HT1080 (cell line): ENCODE data around the gene SEMA4A. TPM values are rescaled to one million over a fixed set of nuclear protein-coding genes. Genes with fewer than 3 reads are reported as not detected.
A peak's percentile ranks its signal among the peaks of the same experiment; 100 is the strongest.
"Not testable (repeated sequence)": the region's sequence is repeated elsewhere in the genome, so short reads cannot be mapped to it uniquely, and the experiment has no call there.

Experiments used
- DNase-seq: peaks from one replicate; pipeline ENCODE4 v3.0.0-alpha.2; 2015; ENCODE audit warnings: low read depth
- polyA plus RNA-seq, 2 experiments: library from polyadenylated mRNA; depleted of rRNA; stranded (reverse); fragments of >200 nt; gene quantifications; 2 replicates each; pipeline ENCODE4 v1.2.3, GENCODE V29; 2015
- total RNA-seq: library from RNA; depleted of rRNA; stranded (reverse); fragments of >200 nt; shearing (Covaris generic); gene quantifications from 2 replicates; pipeline ENCODE4 v1.2.3, GENCODE V29; 2014; rRNA removed

Gene SEMA4A
- total RNA-seq: not detected in 2 replicates
- 0.06 TPM in 1 of 2 replicates, not detected in the other for polyA plus RNA-seq (2015; cell fraction: cytosol; rRNA removed)
- 0.14 TPM in 1 of 2 replicates, not detected in the other for polyA plus RNA-seq (2015; cell fraction: nucleus; rRNA removed)

- no peak for DNase-seq
Observed at GRCh38 chr1:156153362-156153761, at the start of gene SEMA4A. Gene SEMA4A, plus strand, starts transcription at chr1:156153585. Its CDS starts 994 bp downstream, at chr1:156154579.

- DNase-seq: peak; percentile 69
Observed at GRCh38 chr1:156104065-156104810, 49.1 kb upstream of the SEMA4A start.

GRCh38 chr1:156104861-156105832 lies 48.2 kb upstream of the SEMA4A start:
- DNase-seq: no peak

- no peak for DNase-seq
Observed at GRCh38 chr1:156106624-156107488, 46.5 kb upstream of the SEMA4A start.

GRCh38 chr1:156108057-156108456 lies 45.3 kb upstream of the SEMA4A start:
- no peak for DNase-seq

GRCh38 chr1:156108664-156109241 lies 44.6 kb upstream of the SEMA4A start:
- DNase-seq: no peak

GRCh38 chr1:156110252-156110651 lies 43.1 kb upstream of the SEMA4A start:
- no peak for DNase-seq

GRCh38 chr1:156111355-156111962 lies 41.9 kb upstream of the SEMA4A start:
- no peak for DNase-seq

GRCh38 chr1:156112276-156113137 lies 40.9 kb upstream of the SEMA4A start:
- DNase-seq: no peak

- no peak for DNase-seq
Observed at GRCh38 chr1:156113282-156113950, 40.0 kb upstream of the SEMA4A start.

- DNase-seq: peak; percentile 99
Observed at GRCh38 chr1:156114101-156114918, 39.1 kb upstream of the SEMA4A start, which contains the start of gene LMNA. Gene LMNA, plus strand, starts transcription at chr1:156114711. Its CDS starts 208 bp downstream, at chr1:156114919.

- DNase-seq: no peak
Observed at GRCh38 chr1:156114919-156115513, 38.4 kb upstream of the SEMA4A start.

GRCh38 chr1:156115514-156116374 lies 37.6 kb upstream of the SEMA4A start:
- peak; percentile 88 for DNase-seq

- DNase-seq: not testable (repeated sequence)
Observed at GRCh38 chr1:156116731-156117130, 36.7 kb upstream of the SEMA4A start.

- no peak for DNase-seq
Observed at GRCh38 chr1:156117414-156118176, 35.8 kb upstream of the SEMA4A start.
